Activated CD4-positive, alpha-beta T cell treated with anti-CD3 and anti-CD28 coated beads, Interleukin-2, amount 50 U/mL, for 48 hours (primary cell): ENCODE results near the gene CORO1C.
"Not testable (repeated sequence)": the region's sequence is repeated elsewhere in the genome, so short reads cannot be mapped to it uniquely, and the experiment has no call there.

Experiments used
- DNase-seq, 2 experiments: peaks; one replicate each; pipeline ENCODE4 v3.0.0-alpha.2; 2020

CORO1C gene

DNA sequence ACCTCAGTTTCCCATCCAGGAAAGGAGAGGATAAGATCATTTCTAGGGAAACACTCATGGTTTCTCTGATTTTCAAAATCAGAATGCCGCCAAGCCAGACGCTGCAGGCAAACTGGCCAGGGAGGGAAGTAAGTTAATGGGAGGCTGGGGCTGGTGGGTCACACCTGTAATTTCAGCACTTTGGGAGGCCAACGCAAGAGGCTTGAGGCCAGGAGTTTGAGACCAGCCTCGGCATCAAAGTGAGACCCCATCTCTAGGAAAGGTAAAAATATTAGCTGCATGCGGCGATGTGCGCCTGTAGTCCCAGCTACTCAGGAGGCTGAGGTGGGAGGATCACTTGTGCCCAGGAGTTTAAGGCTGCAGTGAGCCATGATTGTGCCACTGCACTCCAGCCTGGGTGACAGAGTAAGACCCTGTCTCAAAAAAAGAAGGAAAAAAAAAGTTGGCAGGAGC, 98.2 kb downstream of the CORO1C start:
- peak in 1 of 2 experiments; percentile 18 for DNase-seq

DNA sequence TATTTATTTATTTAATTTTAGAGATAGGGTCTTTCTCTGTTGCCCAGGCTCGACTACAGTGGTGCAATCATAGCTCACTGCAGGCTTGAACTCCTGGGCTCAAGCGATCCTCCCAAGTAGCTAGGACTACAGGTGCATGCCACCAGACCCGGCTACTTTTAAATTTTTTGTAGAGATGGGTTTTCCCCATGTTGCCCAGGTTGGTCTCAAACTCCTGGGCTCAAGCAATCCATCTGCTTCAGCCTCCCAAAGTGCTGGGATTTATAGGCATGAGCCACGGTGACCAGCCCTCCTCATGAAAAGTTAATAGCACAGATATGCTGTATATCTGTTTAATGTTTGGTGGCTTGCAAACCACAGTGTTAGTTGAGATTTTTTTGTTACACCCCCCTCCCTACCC, 100.1 kb downstream of the CORO1C start:
- DNase-seq: not testable (repeated sequence)

DNA sequence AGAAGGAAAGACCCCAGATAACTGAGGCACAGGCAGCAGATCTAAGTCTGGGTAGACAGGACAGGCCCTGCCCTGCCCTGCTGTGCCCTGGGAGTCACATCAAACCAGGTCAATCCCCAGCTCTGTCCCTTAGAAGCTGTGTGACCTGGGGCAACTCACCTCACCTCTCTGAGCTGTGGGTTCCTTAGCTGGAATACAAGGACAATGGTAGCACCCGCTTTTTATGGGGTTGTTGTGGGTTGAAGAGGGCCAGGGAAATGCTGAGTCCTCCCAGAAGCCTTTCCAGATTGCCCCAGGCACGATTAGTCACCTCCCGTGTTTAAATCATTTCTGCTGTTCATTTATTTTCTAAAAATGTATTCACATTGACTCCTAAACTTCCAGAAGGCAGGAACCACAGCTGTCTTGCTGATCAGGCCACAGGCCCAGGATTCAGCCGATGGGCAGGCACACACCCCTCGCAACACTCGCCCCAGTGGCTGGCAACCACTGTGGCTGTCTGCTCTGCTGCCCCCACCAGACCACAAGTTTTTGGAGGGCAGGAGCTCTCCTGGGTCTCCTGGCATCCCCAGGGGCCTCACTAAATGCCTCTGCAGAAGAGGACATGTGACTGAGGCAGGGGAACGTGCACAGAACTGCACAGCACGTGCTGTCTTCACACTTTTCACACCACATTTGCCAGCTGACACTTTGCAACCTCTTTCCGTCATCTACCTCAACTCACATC, 100.7 kb downstream of the CORO1C start:
- peak in 1 of 2 experiments; percentile 38 for DNase-seq

- peak in 1 of 2 experiments; percentile 75 for DNase-seq
These were observed 101.4 kb downstream of the CORO1C start for GRCh38 chr12:108629824-108630476.

- DNase-seq: peak in 1 of 2 experiments; percentile 47
These were observed 102.2 kb downstream of the CORO1C start for GRCh38 chr12:108629151-108629550.

- no peak for DNase-seq
These were observed 104.0 kb downstream of the CORO1C start for GRCh38 chr12:108627134-108627920.

- DNase-seq: no peak
These were observed 106.1 kb downstream of the CORO1C start for GRCh38 chr12:108625228-108625627.

DNA sequence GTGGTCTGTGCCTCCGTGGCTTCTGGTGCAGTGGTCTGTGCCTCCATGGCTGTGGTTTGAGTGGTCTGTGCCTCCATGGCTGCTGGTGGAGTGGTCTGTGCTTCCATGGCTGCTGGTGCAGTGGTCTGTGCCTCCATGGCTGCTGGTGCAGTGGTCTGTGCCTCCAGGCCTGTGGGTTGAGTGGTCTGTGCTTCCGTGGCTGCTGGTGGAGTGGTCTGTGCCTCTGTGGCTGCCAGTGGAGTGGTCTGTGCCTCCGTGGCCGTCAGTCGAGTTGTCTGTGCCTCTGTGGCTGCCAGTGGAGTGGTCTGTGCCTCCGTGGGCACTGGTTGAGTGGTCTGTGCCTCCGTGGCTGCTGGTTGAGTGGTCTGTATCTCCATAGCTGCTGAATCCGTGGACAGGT, 107.7 kb downstream of the CORO1C start:
- no peak for DNase-seq

DNA sequence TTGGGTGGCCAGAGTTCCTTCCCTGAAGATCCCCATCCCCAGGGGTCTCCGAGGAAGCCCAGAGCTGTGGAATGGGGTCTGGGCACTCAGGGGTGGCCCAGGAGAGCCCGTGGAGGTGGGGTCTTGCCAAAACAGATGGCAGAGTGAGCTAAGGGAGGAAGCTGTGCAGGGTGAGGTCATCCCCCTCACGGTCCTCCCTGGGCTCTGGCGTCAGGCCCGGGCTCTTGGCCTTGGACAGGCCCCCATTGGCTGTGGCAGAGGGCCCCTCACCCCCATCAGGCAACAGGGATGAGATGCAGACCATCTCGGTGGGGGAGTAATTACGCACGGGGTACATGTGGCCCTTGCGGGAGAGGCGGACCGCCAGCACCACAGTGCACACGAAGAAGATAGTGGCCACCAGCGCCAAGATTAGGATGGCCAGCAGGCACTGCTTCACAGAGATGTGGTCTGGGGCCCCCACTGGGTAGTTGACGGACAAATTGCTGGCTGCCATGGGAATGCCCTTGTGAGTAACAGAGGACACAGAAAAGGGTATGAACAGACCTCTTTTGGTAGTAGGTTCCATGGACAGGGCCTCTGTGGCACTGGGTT, 108.3 kb downstream of the CORO1C start:
- DNase-seq: no peak

DNA sequence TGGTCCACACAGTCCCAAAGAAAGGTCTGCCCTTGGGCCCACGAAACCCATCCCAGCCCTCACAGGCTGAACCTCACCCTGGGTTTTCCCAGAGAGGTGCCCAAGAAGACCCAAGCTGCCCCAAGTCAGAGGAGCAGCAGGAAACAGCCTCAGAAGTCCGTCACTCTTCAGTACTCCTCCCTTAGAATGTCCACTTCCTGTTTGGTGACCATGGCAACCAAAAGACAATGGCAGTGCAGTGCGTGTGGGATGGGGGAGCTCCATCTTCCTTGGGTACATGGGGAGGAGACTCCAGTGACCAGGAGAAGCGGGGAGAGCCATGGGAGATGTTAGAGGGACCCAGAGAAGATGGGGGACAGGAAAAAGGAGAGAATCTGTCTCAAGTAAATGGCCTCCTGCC, 108.9 kb downstream of the CORO1C start:
- no peak for DNase-seq

DNA sequence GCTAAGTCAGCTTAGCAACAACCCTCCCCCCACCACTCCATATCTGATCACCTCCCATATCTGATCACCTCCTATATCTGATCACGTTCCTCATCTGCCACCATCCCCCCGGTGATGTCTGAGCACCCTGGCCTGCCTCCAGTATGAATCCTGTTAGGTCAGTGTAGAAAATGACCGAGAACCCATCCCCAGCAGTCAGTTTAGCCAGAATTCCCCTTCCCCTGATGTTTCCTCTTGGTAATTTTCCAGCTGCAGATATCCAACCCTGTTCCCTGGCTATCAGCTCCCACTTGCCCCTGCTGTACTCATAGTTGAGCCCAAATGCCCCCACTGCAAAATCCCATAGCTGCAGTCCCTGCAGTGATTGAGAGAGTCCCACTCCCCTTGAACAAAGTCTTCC, 110.2 kb downstream of the CORO1C start:
- DNase-seq: no peak

GRCh38 chr12:108620236-108620879, 111.0 kb downstream of the CORO1C start:
- DNase-seq: no peak

- no peak for DNase-seq
These were observed 111.8 kb downstream of the CORO1C start for GRCh38 chr12:108619369-108620160.

DNA sequence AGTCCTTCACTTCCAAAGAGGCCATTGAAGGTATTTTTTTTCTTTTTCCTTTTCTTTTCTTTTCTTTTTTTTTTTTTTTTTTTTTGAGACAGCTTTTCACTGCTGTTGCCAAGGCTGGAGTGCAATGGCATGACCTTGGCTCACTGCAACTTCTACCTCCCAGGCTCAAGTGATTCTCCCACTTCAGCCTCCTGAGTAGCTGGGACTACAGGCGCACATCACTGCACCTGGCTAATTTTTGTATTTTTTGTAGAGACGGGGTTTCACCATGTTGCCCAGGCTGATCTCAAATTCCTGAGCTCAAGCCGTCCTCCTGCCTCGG, 112.4 kb downstream of the CORO1C start:
- not testable (repeated sequence) for DNase-seq

DNA sequence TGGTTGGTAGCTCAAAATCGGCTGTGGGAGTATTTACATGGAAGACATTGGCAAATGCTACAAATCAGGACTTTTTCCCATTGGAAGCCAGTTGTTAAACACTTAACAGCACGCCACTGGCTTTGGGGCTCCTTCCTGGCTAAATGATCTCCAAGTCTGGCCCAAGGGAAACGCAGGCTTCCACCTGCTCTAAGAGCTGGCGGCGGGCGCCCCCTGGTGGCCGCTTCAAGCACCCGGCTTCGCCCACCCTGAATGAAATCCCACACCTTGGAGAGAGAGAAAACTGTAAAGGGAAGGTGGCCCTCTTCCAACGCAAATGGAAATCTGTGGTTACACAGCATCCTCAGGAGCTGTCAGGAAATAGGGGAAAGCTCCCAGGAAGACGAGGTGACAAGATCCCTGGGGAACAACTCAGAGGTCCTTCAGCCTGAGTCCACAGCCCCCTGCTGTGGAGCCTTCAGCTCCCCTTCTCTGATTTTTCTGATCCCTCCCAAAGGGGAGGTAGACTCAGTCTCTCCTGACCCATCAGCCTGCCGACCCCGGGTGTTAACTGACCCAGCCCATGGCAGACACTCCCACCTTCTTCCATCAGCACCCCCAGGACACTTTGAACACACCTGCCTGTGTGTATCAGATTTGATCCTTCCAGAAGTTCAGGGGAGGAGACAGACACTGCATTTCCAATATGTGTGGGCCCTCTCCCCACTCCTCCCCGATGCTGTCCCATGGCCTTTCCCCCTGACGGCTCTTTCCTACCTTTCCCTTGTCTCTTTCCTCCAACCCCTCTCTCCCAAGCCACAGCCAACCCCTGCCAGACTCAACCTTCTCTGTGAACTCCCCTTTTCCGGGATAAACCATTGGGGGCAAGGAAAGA, 113.0 kb downstream of the CORO1C start:
- peak; percentile 82 to 84 for DNase-seq

- peak; percentile 82 to 88 for DNase-seq
These were observed 114.1 kb downstream of the CORO1C start for GRCh38 chr12:108616941-108617858.

GRCh38 chr12:108616359-108616758, 115.0 kb downstream of the CORO1C start:
- DNase-seq: no peak

GRCh38 chr12:108615918-108616317, 115.4 kb downstream of the CORO1C start:
- DNase-seq: no peak

- no peak for DNase-seq
These were observed 116.7 kb downstream of the CORO1C start for GRCh38 chr12:108614639-108615038.

GRCh38 chr12:108614041-108614440, 117.3 kb downstream of the CORO1C start:
- DNase-seq: no peak
